ENCODE data around the gene CRELD2.

GRCh38 chr22:49962751-49963646, 44.6 kb downstream of the CRELD2 start:
- TF ChIP-seq POLR2AphosphoS5 (IDR thresholded peaks at IDR 0.05; ENCODE audit: low read depth, low read length) (0 out of 2 replicates have a peak, but pooled peaks have one; percentile 34), POLR2A (IDR thresholded peaks at IDR 0.05; ENCODE audit: low read depth, low read length) (no peak), SPI1 (IDR thresholded peaks at IDR 0.05; ENCODE audit: low read depth, low read length) (no peak), PAX5 (IDR thresholded peaks at IDR 0.05; ENCODE audit: insufficient read depth, low read length, severe bottlenecking) (no peak), POU2F2 (IDR thresholded peaks at IDR 0.05; ENCODE audit: low read depth, low read length) (no peak)

Data from GM12891 (cell line).